Upper lobe of left lung (tissue), 6 donors: ENCODE data around the gene IFT52. TPM values are rescaled to one million over a fixed set of nuclear protein-coding genes. Genes with fewer than 3 reads are reported as not detected.

ENCODE experiments used
- ATAC-seq, 2 donors: fragments of 200-7000 bp; cut with Tn5 transposase; one replicate each; pipeline ENCODE4 v1.9.1; 2022; ENCODE audit warnings: mild to moderate bottlenecking in 2 of 2, moderate library complexity in 2 of 2; ENCODE audit not compliant: low FRiP score in 2 of 2
- DNase-seq, 2 donors: peaks; one replicate each; pipeline ENCODE4 v3.0.0-alpha.2; 2019 to 2020
- H3K27ac ChIP-seq, 4 donors: fragments of 200-600 bp; sonication (generic); one replicate each; pipeline ENCODE4 v1.5.1; 2016 to 2019
- H3K27me3 ChIP-seq, 4 donors: fragments of 200-600 bp; sonication (generic); one replicate each; pipeline ENCODE4 v1.5.1; 2017 to 2019
- H3K36me3 ChIP-seq, 4 donors: fragments of 200-600 bp; sonication (generic); one replicate each; pipeline ENCODE4 v1.5.1; 2016 to 2019
- H3K4me1 ChIP-seq, 4 donors: fragments of 200-600 bp; sonication (generic); one replicate each; pipeline ENCODE4 v1.5.1; 2018 to 2019
- H3K4me3 ChIP-seq, 4 donors: fragments of 200-600 bp; sonication (generic); one replicate each; pipeline ENCODE4 v1.5.1; 2017 to 2019; ENCODE audit warnings: mild to moderate bottlenecking in 2 of 4, moderate library complexity in 1 of 4
- H3K9me3 ChIP-seq, 4 donors: fragments of 200-600 bp; sonication (generic); one replicate each; pipeline ENCODE4 v1.5.1; 2018 to 2019
- EP300 ChIP-seq, 4 donors: sonication (generic); formaldehyde crosslinking; IDR thresholded peaks; one replicate each; pipeline ENCODE4 v1.5.1; 2017; ENCODE audit warnings: antibody characterized with exemption in 4 of 4, control low read depth in 2 of 4
- POLR2A ChIP-seq, 4 donors: fragments of 450-650 bp; IDR thresholded peaks; one replicate each; pipeline ENCODE4 v1.5.1; 2016 to 2017; ENCODE audit warnings: antibody characterized with exemption in 4 of 4, mild to moderate bottlenecking in 2 of 4
- POLR2AphosphoS5 ChIP-seq, 2 donors: sonication (generic); formaldehyde crosslinking; IDR thresholded peaks; one replicate each; pipeline ENCODE4 v1.5.1; 2017; ENCODE audit warnings: antibody characterized with exemption in 2 of 2
- WGBS, 2 donors: methylation state at CpG; one replicate each; pipeline ENCODE4 v1.1.5; 2017 to 2018; 5-methylcytosine and 5-hydroxymethylcytosine counted together
- total RNA-seq, 6 donors: library from RNA; depleted of rRNA in 4 of 6; stranded (reverse); fragments of >200 nt in 4 of 6; gene quantifications; one replicate each; pipeline versions ENCODE4 v1.1.0 to v1.2.1, GENCODE V29; 2016 to 2021
- TF ChIP-seq, protein P1 (sequence below), 6 experiments: fragments of 450-650 bp in 4 of 6; fragments of 200-600 bp in 2 of 6; sonication (generic) in 2 of 6; IDR thresholded peaks; one replicate each; pipeline ENCODE4 v1.5.1; 2016 to 2019; ENCODE audit warnings: antibody characterized with exemption in 6 of 6
- donor health status: DM: no; HTN: no; CAD: no; lungs with moderate emphysema.
- donor health status: DM: no; HTN: yes; CAD: no; lungs with severe emphysema.

The IFT52 gene
- total RNA-seq, 6 donors from 2014 or later: 16.8 to 25.2 (median 18.5) TPM

DNA sequence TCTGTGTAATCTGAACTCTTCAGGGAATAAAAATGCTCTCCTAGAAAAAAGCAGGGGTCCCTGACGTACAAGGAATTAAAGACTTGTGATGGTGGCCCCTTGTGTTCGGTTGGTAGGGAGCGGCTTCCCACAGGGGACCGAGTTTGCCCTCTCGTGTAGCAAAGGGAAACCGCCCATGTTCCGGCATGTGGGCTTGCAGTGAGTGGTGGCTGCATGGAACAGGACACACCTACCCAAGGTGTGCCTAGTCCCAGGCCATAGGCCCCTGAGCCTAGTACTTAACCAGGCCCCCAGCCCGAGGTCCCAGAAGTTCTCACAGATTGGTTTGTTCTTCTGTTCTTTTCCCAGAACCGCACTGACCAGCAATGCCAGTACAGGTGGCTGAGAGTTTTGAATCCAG, 91.7 kb downstream of the IFT52 start:
- TF ChIP-seq EP300 (IDR thresholded peaks at IDR 0.05) (no peak), POLR2A (IDR thresholded peaks at IDR 0.05) (no peak), POLR2AphosphoS5 (IDR thresholded peaks at IDR 0.05) (no peak)
- TF ChIP-seq, protein P1, sequence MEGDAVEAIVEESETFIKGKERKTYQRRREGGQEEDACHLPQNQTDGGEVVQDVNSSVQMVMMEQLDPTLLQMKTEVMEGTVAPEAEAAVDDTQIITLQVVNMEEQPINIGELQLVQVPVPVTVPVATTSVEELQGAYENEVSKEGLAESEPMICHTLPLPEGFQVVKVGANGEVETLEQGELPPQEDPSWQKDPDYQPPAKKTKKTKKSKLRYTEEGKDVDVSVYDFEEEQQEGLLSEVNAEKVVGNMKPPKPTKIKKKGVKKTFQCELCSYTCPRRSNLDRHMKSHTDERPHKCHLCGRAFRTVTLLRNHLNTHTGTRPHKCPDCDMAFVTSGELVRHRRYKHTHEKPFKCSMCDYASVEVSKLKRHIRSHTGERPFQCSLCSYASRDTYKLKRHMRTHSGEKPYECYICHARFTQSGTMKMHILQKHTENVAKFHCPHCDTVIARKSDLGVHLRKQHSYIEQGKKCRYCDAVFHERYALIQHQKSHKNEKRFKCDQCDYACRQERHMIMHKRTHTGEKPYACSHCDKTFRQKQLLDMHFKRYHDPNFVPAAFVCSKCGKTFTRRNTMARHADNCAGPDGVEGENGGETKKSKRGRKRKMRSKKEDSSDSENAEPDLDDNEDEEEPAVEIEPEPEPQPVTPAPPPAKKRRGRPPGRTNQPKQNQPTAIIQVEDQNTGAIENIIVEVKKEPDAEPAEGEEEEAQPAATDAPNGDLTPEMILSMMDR (IDR thresholded peaks at IDR 0.05): no peak
- Histone ChIP-seq H3K4me3 (no peak overlapping the region), H3K9me3 (no peaks in the 10 kb centered on the region), H3K4me1 (no peaks in the 10 kb centered on the region), H3K36me3 (no peaks in the 10 kb centered on the region), H3K27me3 (no peaks in the 10 kb centered on the region), H3K27ac (no peak overlapping the region)
- DNase-seq (no peak), ATAC-seq (peak in 1 of 2 donors; percentile 22)
- WGBS, 2 donors: 82 to 93% methylated on average over 9 of the region's 9 CpGs

DNA sequence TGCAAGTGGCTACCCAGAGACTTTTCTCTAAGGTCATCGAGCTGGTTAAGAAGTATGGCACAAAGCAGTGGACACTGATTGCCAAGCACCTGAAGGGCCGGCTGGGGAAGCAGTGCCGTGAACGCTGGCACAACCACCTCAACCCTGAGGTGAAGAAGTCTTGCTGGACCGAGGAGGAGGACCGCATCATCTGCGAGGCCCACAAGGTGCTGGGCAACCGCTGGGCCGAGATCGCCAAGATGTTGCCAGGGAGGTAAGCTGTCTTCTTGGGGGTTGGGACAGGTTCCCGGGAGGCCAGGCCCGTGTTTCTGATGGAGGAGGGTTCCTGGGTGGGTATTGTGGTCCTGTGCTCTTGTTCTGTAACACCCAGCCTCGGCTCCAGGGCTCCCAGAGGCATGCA, 96.1 kb downstream of the IFT52 start:
- WGBS, 2 donors: 95% methylated on average over 6 to 13 of the region's 13 CpGs
- Histone ChIP-seq H3K27ac (no peak overlapping the region), H3K9me3 (no peaks in the 10 kb centered on the region), H3K27me3 (no peaks in the 10 kb centered on the region), H3K4me1 (no peaks in the 10 kb centered on the region), H3K4me3 (no peak overlapping the region), H3K36me3 (no peaks in the 10 kb centered on the region)
- TF ChIP-seq POLR2A (IDR thresholded peaks at IDR 0.05) (no peak), POLR2AphosphoS5 (IDR thresholded peaks at IDR 0.05) (no peak), EP300 (IDR thresholded peaks at IDR 0.05) (no peak)
- TF ChIP-seq, protein P1 (IDR thresholded peaks at IDR 0.05): no peak
- ATAC-seq (no peak), DNase-seq (no peak)

DNA sequence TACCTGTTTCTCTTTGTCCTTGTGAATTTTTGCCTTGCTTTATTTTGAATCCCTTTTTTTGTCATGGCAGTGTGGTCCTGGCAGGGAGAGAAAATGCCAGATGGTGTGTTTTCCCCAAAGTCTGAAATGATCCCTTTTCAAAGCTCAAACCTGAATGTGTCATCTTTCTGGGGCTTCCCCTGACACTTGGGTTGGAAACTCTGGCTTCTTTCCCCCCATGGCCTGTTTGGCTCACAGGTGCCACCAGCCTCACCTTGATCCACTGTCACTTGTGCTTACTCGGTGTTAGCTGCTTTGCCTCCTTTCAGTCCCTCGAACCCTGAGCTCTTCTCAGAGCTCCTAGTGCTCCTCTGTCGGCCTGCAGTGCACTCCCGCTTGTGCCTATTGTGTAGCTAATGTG, 98.4 kb downstream of the IFT52 start:
- H3K27ac ChIP-seq: no peak overlapping the region
- no peak overlapping the region for H3K4me3 ChIP-seq
- H3K36me3 ChIP-seq: no peaks in the 10 kb centered on the region
- no peaks in the 10 kb centered on the region for H3K9me3 ChIP-seq
- 85 to 91% methylated on average over 4 of the region's 4 CpGs for WGBS, 2 donors
- H3K27me3 ChIP-seq: no peaks in the 10 kb centered on the region
- DNase-seq: no peak
- no peak for TF ChIP-seq POLR2A (IDR thresholded peaks at IDR 0.05)
- no peak for TF ChIP-seq EP300 (IDR thresholded peaks at IDR 0.05)
- no peak for ATAC-seq
- H3K4me1 ChIP-seq: no peaks in the 10 kb centered on the region

DNA sequence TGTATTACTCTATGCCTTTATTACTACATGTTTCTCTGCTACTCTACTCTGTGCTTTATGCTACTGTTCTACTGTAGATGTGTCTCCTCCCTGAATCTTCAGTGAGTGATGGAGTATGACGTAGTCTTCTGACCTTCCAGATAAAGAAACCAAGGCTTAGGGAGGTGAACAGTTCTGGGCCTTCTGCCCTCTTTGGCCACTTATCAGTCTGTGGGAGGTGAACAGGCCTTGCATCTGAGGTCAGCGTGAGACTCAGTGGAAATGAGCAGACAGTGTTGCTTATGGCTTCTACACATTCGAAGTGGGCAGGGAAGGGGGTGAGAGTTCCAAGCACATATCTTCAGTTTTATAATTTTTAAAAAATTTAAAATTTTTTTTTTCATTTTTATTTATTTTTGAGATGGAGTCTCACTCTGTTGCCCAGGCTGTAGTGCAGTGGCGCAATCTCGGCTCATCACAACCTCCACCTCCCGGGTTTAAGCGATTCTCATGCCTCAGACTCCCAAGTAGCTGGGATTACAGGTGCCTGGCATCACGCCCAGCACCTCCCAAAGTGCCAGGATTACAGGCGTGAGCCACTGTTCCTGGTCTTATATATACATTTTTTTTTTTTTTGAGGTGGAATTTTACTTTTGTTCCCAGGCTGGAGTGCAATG, 100.3 kb downstream of the IFT52 start:
- Histone ChIP-seq H3K27me3 (no peaks in the 10 kb centered on the region), H3K4me1 (no peaks in the 10 kb centered on the region), H3K27ac (no peak overlapping the region), H3K9me3 (no peaks in the 10 kb centered on the region), H3K4me3 (no peak overlapping the region), H3K36me3 (no peaks in the 10 kb centered on the region)
- ATAC-seq (no peak), DNase-seq (no peak)
- TF ChIP-seq, protein P1 (IDR thresholded peaks at IDR 0.05): no peak
- TF ChIP-seq POLR2A (IDR thresholded peaks at IDR 0.05): no peak
- TF ChIP-seq POLR2AphosphoS5 (IDR thresholded peaks at IDR 0.05): no peak
- no peak for TF ChIP-seq EP300 (IDR thresholded peaks at IDR 0.05)
- 92 to 98% methylated on average over 9 of the region's 9 CpGs for WGBS, 2 donors

DNA sequence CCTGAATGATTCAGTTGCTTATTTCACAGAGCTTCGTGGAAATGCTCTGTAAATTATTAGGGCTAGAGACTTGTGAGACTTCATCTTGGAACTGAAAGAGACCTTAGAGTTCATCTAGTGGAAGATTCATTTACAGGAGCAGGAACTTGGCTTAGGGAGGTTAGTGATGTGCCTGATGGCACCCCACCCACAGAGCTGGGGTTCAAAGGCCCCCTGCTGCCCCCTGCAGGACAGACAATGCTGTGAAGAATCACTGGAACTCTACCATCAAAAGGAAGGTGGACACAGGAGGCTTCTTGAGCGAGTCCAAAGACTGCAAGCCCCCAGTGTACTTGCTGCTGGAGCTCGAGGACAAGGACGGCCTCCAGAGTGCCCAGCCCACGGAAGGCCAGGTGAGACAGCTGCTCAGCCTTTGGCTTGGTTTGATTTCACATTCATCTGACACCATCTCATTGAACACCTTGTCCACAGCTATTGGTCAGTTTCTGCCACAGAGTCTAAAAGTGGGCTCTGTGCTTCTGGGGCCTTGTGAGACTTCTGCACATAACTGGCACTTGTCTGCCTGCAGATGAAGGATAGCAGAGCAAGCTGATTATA, 101.3 kb downstream of the IFT52 start:
- TF ChIP-seq, protein P1 (IDR thresholded peaks at IDR 0.05): peak in 5 of 6 experiments; percentile 8 to 37 (median 25)
- TF ChIP-seq EP300 (IDR thresholded peaks at IDR 0.05): no peak

More for the DNA sequence above, 101.3 kb downstream of the IFT52 start:
- no peaks in the 10 kb centered on the region for H3K36me3 ChIP-seq
- no peak overlapping the region for H3K4me3 ChIP-seq
- DNase-seq: no peak
- no peaks in the 10 kb centered on the region for H3K4me1 ChIP-seq
- H3K27me3 ChIP-seq: no peaks in the 10 kb centered on the region
- peak in 1 of 2 donors; percentile 62 for ATAC-seq
- 90 to 94% methylated on average over 5 of the region's 5 CpGs for WGBS, 2 donors
- H3K9me3 ChIP-seq: no peaks in the 10 kb centered on the region
- H3K27ac ChIP-seq: no peak overlapping the region
